NCI-H1417 treated with DMSO at 0.1 percent for 48 hours (cell line): ENCODE measurements around the gene ASB9.
"Not testable (repeated sequence)": the region's sequence is repeated elsewhere in the genome, so short reads cannot be mapped to it uniquely, and the experiment has no call there.

Experiments
- DNase-seq: peaks from one replicate; lab custom pipeline; 2025; lab: John Stamatoyannopoulos, UW

Gene ASB9

DNA sequence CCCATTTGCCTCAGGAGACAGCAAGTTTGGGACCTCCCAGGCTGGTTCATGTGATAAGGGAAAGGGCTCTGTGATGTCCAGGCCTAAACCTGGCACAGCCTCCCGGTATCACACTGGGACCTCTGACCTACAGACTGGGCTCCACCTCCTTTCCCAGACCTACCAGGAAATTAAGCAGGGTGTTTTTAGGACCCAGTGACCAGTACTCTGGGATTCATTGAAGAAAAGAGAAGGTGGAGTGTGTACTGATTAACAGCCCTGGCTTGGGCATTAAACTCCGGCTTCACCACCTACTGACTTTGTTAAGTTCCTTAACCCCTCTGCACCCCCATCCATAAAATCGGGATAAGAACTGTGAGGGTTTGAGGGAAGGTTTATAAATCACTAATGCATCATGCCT is 28.6 kb downstream of the ASB9 start:
- no peak for DNase-seq

- no peak for DNase-seq
Measured at GRCh38 chrX:15240414-15240813, 29.5 kb downstream of the ASB9 start.

- no peak for DNase-seq
Measured at GRCh38 chrX:15236146-15236545, 33.7 kb downstream of the ASB9 start.

DNA sequence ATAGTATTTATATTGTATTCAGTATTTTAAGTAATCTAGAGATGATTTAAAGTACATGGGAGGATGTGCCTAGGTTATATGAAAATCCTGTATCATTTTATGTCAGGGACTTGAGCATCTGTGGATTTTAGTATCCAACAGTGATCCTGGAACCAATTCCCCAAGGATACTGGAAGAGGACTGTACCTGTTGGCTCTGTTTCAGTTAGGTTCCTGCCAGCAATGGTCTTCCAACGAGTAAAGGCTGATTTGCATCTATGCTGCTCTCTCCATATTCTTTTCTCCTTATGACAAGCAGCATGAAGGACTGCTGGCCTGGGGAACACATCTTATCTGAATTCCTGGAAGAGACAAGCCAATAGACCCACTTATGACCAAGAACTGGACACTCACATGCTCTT is 34.9 kb downstream of the ASB9 start:
- DNase-seq, result no peak

DNA sequence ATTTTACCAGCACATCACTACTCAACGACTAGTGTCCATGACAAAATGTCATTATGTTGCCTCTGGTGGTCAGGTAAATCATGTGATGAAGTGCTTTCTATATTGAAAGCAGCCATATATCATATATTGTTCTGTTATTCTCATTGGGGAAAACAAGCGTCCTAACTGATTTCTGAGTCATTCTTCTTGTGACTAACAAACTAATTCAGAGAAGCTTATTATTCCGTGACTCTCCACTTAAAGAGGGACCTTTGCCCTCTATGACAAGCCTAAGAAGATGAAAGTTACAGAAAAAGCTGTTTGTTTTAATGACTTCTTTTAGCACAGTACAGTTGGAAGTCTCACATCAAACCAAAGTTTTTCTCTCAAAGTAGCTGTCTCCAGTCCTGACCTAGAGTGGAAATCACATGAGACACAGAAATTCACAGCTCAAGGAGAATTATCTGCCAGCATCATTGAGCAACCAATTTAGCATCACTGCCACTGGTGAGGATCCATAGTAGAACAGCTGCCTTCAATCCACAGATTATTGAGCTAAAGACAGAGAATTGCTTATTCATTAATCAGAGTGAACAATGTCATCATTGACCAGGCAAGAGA is 36.4 kb downstream of the ASB9 start:
- DNase-seq, result no peak

DNA sequence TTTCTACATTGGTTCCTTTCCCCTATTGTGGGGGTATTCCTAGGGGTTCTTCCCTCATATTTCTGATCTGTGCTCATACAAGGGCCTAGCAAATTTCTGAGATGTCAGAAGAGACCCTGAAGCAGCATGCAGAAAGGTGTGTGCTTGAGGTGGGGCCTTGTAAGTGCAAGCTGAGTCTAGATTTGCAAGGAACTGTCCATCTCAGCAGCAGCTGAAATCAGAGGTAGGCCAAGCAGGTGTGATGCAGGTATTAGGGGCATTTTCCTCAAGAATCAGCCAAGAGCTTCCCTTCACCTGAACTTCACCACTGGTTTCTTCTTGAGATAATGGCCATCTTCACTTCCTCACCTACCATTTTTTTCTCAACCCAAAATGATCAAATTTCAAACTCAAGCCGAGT is 45.1 kb downstream of the ASB9 start:
- DNase-seq, result no peak

GRCh38 chrX:15221321-15221720 is 48.6 kb downstream of the ASB9 start:
- DNase-seq, result no peak

DNA sequence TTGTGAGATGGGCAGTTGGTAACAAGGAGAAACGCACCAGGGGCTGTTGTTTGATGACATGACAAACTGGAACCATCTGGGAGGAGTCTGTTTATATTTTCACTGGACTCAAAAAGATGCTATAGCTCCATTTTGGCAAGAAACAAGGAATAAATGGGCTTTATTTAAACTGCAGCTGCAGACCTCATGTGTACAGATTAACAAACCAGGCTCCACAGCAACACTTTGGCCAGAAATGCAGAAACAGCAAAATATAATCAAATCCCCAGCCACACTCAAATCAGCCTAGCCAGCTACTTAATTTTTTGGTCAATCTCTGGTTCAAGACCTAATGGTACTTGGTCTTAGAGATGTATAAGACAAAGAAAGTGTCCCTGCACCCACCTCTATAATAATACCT is 52.7 kb downstream of the ASB9 start:
- DNase-seq, result no peak

DNA sequence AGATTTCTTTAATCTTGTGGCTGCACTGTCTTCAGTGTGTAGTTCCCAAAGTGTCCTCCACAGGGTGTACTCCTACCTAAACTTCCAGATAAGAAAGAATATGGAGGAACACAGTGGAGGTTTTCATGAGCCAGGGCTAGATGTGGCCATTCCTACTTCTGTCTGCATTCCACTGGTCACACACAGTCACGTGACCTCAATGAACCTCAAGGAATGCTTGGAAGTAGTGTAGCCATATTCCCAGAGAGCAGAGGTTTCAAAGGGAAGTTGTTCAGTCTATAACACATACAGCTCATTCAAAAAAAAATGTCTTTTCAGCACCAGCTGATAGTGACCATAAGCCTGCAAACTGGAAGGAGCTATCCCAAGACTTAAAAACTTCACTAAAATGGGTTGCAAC is 53.6 kb downstream of the ASB9 start:
- no peak for DNase-seq

DNA sequence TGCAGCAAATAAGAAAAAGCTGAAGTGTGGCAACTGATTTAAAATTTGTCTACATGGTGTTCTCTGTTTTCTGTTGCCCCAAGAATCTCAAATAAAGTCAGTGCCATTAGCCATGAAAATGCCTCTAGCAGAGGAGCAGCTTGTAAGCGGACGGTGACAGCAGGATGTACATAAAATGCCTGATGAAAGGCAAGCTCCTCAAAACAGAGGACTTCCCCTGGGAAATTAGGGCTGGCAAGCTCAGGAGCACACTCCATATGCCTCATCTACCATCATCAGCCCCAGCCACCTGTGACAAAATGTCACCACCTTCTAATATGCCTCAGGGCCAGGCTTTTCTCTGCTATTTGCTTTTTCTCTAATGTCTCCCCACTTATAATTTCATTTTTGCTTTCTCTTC is 54.5 kb downstream of the ASB9 start:
- no peak for DNase-seq

DNA sequence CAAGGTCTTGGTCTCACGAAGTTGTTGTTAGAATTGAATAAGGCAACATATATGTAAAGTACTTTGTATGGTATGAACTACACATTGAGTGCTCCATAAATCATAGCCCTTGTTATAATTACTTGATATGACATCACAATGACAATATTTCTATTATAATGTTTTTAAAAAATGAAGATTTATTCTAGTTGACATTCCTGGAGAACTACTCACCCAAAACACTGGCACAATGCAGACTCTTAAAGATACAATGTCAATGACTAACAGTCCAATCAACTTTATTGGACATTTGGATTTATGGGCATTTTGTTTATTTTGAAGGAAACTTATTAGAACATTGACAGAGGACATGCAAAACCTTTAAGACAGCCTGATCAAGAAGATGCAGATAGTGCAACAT is 55.3 kb downstream of the ASB9 start:
- DNase-seq, result no peak

GRCh38 chrX:15209096-15209495 is 60.8 kb downstream of the ASB9 start:
- DNase-seq, result no peak

DNA sequence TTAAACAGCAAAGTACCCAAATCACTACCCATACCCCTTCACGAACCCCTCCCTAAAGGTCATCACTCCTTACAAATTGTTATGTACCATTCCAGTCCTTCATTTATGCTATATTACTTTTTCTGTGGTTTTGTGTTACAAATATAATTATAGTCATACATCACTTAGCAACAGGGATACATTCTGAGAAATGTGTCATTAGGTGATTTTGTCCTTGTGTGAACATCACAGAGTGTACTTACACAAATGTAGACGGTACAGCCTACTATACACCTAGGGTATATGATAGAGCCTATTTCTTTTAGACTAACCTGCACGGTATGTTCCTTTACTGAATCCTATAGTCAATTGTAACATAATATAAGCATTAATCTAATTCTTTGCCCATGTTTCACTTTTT is 61.9 kb downstream of the ASB9 start:
- no peak for DNase-seq

DNA sequence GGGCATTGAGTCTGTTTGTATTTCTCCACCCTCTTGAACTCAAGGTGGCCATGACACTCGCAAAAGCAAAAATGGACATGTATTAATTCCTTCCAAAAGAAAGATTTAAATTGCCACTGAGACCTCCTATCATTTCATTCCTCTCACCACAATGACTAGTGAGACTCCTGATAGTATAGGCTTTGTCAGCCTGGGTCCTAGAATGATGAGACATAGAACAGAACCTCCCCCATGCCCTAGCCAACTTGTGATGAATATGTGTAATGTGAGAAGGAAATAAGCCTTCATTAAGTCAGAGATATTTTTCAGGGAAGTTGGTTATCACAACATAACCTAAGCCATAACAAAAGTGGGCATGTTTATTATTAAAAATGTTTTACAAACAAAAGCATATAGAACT is 62.5 kb downstream of the ASB9 start:
- DNase-seq, result no peak

DNA sequence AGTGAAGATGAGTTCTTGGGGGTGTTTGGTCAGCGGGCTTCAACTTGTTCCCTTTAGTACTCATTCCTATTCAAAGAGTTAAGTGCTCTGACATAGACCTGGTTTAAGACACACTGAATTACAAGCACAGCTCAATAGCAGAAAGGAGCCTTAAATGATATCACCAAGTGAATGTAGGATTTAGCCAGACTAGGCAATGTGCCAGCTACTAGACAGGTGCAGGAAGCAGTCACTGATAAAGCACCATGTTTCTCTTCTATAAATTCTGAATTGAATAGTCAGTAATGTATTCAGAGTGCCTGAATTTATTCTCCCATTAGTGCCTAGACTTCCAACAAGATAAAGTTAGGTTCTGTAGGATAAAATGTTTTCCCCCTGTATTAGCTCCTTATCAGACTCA is 63.6 kb downstream of the ASB9 start:
- DNase-seq, result peak; percentile 40

DNA sequence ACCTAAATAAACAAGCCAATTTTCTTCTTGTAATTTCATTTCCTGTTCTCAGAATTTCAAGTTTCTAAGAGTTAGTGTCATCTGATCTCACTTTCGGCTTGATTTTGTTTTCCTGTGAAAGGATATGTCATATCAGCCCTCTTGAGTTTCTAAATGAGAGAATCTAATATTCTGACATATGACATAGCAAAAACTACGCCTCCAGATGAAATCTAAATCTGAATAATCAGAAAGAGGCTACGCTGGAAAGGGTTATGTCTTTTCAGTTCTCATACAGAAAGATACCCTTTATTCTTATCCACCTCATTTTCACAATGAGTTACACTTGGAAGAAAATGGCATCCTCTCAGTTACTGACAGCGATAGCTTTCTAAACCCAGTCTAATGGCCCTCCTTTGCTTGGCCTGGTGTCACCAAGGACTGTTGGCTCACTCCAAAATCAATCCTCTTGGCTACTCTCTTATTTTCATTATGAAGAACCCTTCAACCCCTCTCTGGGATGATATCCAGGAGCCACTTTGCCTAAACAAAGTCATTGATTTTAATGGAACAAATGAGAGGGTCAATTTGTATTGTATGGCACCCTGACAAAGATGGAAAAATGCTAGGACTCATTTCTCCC is 65.6 kb downstream of the ASB9 start:
- no peak for DNase-seq

GRCh38 chrX:15203694-15204093 is 66.2 kb downstream of the ASB9 start:
- no peak for DNase-seq

DNA sequence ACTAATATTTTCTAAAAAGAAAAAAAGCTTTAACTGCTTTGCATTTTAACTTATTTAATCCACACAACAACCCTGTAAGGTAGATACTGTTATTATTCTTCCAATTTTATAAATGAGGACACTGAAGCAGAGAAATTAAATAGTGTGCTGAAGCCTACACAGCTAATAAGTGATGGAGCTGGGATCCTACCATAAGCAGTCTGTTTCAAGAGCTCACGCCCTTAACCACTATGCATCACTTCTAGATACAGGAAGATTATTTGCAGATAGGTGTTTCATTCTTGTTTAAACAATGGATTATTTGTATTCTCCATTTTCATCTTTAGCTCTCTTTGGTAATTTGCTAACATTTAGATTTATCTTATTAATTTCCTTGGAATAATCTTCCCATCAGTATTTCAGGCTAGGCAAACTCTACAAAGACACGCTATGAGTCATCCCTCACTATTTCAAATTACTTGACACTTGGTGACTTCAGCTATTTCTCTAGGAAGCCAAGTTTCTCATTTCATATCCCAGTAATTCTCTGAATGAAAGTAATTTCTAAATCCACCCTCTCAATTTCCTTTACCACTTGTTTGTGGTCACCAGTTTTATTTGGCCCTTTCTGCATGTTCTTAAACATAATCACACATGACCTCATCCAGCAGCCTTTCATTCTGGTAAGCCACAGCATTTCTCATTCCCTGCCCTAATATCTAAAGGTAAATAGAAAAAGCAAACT is 67.3 kb downstream of the ASB9 start:
- no peak for DNase-seq

DNA sequence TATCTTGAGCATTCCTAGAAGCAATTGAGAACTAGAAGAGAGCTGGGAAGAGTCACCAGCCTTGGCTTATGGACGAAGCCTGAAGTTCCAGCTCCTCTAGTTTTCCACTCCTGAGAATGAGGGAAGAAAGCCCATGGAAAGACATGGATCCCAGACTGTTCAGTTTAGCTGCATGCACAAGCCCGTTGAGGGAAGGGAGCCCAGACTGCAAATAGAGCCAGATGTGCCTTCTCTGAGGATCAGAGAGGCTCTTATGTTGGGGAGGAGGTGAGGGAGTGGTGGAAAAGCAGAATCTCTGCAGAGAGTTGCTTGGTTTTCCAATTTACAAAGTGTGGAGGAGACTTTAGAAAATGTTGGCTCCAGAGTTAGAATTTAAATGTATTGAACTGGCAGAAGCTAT is 69.0 kb downstream of the ASB9 start:
- DNase-seq, result no peak

DNA sequence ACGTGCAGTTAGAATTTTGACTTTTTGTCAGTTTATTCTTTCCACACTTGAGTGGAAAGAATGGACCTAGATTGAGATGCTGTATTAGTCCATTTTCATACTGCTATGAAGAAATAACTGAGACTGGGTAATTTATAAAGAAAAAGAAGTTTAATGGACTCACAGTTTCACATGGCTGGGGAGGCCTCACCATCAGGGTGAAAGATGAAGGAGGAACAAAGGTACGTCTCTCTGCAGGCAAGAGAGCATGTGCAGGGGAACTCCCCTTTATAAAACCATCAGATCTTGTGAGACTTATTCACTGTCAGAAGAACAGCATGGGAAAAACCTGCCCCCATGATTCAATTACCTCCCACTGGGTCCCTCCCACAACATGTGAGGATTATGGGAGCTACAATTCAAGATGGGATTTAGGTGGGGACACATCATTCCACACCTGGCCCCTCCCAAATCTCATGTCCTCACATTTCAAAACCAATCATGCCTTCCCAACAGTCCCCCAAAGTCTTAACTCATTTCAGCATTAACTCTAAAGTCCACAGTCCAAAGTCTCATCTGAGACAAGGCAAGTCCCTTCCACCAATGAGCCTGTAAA is 71.2 kb downstream of the ASB9 start:
- DNase-seq, result not testable (repeated sequence)

DNA sequence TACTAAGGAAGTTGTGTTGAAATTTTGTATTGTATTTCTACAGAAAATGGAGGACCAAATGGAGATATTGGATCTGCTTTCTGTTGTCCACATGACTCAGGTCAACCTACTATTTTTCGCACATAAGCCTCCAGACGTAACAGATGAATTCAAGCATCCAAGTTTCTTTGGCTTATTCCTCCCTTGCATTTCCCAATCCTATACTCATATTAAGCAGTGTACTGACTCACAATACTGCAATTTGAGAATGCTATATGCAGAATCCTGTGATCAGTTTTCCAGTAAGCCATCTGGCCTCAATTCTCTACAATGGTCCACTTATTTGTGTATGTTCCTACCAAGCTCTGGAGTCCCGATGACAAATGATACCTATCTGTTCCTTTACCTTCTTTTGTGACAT is 75.7 kb downstream of the ASB9 start:
- no peak for DNase-seq
